NCI-H1436 treated with DMSO at 0.1 percent for 48 hours (cell line): ENCODE results near the gene C14orf119.

ENCODE experiments used
- DNase-seq: peaks from one replicate; lab custom pipeline; 2025; lab: John Stamatoyannopoulos, UW

The C14orf119 gene, protein sequence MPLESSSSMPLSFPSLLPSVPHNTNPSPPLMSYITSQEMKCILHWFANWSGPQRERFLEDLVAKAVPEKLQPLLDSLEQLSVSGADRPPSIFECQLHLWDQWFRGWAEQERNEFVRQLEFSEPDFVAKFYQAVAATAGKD

GRCh38 chr14:23095196-23096108 is at the start of gene C14orf119:
TSS of gene C14orf119 (plus strand) at chr14:23095505. CDS start at chr14:23097659, 2,154 bp downstream.
- DNase-seq: no peak

GRCh38 chr14:23047034-23047634 is 48.2 kb upstream of the C14orf119 start:
- no peak for DNase-seq

- DNase-seq: no peak
These were observed 47.3 kb upstream of the C14orf119 start for GRCh38 chr14:23047751-23048693.

- DNase-seq: no peak
These were observed 46.3 kb upstream of the C14orf119 start for GRCh38 chr14:23049011-23049410.

DNA sequence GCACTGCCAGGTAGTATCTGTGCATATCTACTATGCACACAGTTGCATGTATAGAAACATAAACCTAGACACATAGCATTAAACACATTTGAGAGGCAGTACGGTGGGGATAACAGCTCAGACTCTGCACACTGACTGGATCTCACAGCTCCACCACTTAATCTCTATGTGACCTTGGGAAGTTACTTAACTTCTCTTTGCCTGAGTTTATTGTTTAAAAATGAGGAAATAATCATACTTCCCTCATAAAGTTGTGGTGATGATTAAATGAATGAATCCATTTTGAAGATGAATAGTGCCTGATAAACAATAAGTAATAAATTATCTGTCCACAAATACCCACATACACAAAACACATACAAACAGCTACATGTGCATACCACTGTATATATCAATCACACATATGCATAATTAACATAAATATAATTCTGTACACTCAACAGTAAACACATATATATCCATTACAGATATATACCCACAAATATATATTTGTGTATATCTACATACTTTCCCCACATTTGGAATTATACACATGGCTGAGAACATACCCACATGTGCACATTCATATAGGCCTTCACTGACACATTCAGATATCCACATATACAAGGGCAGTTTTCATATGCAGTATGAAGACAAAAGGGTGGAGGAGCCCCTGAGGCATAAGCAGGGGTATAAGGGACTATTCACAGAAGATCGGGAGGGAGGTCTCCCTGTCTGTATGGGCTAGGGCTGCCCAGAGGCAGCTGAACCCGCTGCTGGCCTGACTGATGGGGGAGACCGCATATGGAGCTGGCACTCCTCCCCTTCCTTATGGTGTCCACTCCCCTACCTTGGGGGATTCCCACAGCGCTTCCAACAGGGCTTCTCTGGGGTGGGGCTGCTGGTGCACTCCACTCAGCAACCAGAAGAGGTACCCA is 43.9 kb upstream of the C14orf119 start:
- DNase-seq: no peak

GRCh38 chr14:23052182-23052623 is 43.1 kb upstream of the C14orf119 start:
- no peak for DNase-seq

- no peak for DNase-seq
These were observed 42.6 kb upstream of the C14orf119 start for GRCh38 chr14:23052671-23053070.

- no peak for DNase-seq
These were observed 41.9 kb upstream of the C14orf119 start for GRCh38 chr14:23053426-23053825.

GRCh38 chr14:23054000-23054811 is 41.1 kb upstream of the C14orf119 start:
- DNase-seq: no peak

GRCh38 chr14:23055147-23055550 is 40.2 kb upstream of the C14orf119 start:
- DNase-seq: no peak

DNA sequence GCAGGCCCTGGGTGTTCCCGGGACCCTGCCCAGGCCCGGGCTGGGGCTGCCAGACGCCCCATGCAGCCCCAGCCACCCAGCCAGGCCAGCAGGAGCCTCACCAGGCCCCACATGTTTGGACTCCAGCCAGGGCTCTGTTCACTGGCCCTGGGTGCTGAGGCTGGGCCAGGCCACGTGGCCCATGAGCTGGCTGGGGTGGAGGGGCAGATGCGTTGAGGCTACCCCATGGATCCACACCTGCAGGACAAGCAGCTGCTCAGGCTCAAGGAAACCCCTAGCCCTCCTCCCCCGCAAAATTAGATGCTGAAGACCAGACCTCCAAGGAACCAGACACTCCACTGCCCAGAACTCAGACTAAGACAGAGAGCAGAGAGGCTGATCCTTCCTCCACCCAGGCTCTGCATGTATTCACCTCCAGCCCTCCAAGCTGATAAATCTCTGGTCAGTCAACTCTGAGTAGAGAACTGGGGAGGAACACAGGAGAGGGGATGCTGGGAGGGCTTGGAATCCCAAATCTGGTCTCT is 39.6 kb upstream of the C14orf119 start:
- DNase-seq: no peak

DNA sequence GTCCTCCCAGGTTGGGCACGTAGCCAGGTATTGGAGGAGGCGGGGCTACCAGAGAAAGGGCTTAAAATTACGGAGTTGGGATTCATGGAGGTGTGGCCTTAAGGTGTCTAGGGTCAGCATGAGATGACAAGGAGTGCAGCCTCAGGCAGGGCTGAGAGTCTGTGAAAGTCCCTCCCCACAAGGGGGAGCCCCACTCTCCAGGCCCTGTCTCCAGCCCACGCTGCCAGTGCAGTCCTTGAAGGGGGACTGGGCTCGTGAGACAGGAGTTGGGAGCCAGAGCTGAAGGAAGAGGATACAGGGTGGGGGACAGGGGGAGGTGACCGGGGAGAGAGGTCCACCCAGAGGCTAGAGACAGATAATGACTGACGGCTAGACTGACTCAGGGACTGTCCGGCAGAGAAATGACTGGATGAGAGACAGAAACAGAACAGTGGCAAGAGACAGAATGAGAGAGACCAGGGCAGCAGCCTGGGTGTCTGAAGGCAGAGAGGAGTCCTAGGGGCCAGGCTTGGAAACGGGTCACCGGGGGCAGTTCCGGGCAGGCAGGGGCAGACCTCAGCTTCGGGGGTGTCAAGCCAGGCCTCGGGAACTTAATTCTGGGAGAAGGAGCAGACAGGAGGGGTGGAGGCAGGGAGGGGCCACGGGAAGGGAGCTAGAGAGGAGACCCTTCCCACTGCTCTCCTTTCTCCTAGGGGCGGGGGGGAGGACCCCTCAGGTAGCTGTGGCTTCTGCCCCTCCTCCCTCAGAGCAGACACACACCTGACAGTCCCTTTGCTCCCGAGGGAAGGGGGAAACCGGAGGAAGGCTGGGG is 39.0 kb upstream of the C14orf119 start:
- DNase-seq: no peak

DNA sequence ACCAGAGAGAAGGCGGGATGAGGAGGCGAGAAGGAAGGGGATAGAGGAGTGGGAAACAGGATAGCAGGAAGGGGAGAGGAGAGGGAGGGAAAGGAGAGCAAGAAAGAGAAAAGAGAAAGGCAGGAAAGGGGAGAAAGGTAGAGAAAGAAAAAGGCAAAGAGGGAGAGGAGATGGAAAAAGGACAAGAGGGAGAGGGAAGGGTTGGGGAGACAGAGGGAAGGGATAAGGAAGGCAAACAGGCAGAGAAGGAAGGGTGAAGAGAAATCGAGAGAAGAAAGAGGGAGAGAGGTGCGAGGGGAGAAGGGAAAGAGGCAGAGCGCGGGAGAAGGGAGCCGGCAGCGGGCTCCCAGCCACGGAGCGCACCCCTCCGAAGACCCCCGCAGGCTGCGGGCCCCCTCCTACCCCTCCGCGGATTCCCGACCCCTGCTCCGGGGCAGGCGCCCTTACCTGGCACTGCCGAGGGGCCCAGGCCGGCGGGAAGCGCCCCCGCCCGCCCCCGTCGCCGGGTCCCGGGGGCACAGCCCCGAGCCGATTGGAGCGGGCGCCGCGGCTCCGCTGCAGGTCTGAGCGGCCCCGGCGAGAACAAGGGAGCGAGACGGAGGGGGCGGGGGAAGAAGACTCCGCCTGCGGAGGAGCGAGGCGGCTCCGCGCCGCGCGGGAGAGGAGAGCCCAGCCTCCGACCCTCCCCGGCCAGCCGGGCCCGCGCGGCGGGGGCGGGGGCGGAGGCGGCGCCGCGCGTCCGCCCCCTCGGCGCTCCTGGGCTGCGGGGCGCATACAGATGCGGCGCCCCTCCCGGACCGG is 38.1 kb upstream of the C14orf119 start, which contains the start of gene CDH24:
CDH24 (minus strand) TSS at position 565 of the 801 bp plus-strand sequence. CDS start 1,787 bp downstream, outside the sequence.
- no peak for DNase-seq

DNA sequence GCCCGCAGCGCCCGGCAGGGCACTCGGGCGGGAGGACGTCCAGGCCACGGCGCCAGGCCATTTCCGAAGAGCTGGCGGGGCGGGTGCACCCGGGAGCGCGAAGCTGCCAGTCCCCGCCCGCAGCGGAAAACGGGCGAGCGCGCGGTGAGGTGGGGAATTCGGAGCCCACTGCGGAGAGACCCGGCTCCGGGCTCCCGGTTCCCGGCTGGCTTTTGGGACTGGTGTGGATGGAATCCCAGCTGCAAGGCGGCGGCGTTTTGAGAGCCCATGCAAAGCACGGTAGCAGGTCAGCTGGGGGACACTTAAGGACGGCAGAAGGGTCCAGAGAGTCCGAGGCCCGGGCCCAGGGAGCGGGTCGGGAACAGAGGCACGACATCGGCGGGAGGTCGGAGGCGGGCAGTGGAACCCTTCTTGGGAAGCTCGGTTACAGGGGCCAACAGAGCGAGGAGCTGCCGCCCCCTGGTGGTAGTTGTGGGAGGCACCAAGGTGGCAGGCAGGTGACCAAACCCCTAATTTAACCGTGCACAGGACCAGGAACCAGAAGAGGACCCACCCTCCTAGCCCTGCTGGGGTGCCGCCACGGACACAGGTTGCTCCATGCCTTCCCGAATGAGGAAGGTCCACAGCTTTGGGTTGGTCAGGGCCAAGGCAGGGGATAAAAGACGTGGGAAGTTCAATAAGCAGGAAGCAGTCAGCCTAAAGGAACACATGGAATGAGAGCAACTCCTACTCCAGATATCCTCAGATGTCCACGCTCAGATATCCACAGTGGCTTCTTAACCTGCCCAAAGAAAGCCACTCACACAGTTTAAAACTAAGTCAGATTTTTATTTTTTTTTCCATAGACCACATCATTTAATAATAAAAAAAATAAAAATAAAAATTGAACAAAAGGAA is 37.3 kb upstream of the C14orf119 start:
- no peak for DNase-seq

GRCh38 chr14:23058654-23059504 is 36.4 kb upstream of the C14orf119 start:
- no peak for DNase-seq
